MCF 10A (cell line): ENCODE measurements around the gene WNT8B. TPM values are rescaled to one million over a fixed set of nuclear protein-coding genes. Genes with fewer than 3 reads are reported as not detected.

Source experiments
- BruUV-seq: library from RNA; stranded (reverse); fragments of 400-500 nt; replicated peaks from 2 replicates; lab custom pipeline; 2021; lab: Mats Ljungman, UMichigan
- CTCF ChIA-PET: fragments of 300-600 bp; sonication (Branson Sonifier 250); formaldehyde crosslinking; extraction: SDS; loops from one replicate; lab custom pipeline; 2021; ENCODE audit warnings: antibody characterized with exemption, inconsistent platforms; lab: Yijun Ruan, JAX
- POLR2A ChIA-PET: fragments of 300-600, 350-650 bp; sonication (Branson Sonifier 250); formaldehyde crosslinking; extraction: SDS; loops from one replicate; lab custom pipeline; 2020; ENCODE audit warnings: antibody characterized with exemption, inconsistent platforms; lab: Yijun Ruan, JAX
- DNase-seq: peaks from one replicate; pipeline ENCODE4 v3.0.0-alpha.2; 2018; ENCODE audit not compliant: unreplicated experiment
- H3K27ac Mint-ChIP-seq: one replicate; pipeline ENCODE4 v1.8.0; 2022; ENCODE audit warnings: mild to moderate bottlenecking, low read depth, mixed read lengths; ENCODE audit not compliant: unreplicated experiment
- H3K27me3 Mint-ChIP-seq: one replicate; pipeline ENCODE4 v1.8.0; 2022; ENCODE audit warnings: mixed read lengths; ENCODE audit not compliant: insufficient read depth, unreplicated experiment
- H3K36me3 Mint-ChIP-seq: one replicate; pipeline ENCODE4 v1.8.0; 2022; ENCODE audit warnings: mild to moderate bottlenecking, moderate library complexity, mixed read lengths; ENCODE audit not compliant: insufficient read depth, unreplicated experiment
- H3K4me1 Mint-ChIP-seq: one replicate; pipeline ENCODE4 v1.8.0; 2022; ENCODE audit warnings: mixed read lengths; ENCODE audit not compliant: insufficient read depth, unreplicated experiment
- H3K4me3 Mint-ChIP-seq: one replicate; pipeline ENCODE4 v1.8.0; 2022; ENCODE audit warnings: mild to moderate bottlenecking, moderate library complexity, mixed read lengths; ENCODE audit not compliant: unreplicated experiment
- H3K9me3 Mint-ChIP-seq: one replicate; pipeline ENCODE4 v1.8.0; 2022; ENCODE audit warnings: mixed read lengths; ENCODE audit not compliant: unreplicated experiment
- CTCF ChIP-seq: fragments of 200-600 bp; IDR thresholded peaks from one replicate; pipeline ENCODE4 v1.8.0; 2022; ENCODE audit warnings: antibody characterized with exemption, mild to moderate bottlenecking; ENCODE audit not compliant: unreplicated experiment
- intact Hi-C: fragments of 100-400 bp; cut with micrococcal nuclease; formaldehyde crosslinking; loops from 2 replicates; pipeline ENCODE4 v1.14.1; 2022
- total RNA-seq: library from RNA; stranded (reverse); gene quantifications from 2 replicates; pipeline ENCODE4 v1.2.3, GENCODE V29; 2022

WNT8B gene
- total RNA-seq, 1 experiment from 2014 or later: not detected

GRCh38 chr10:100504096-100504495, 41.3 kb downstream of the WNT8B start:
- ChIA-PET POLR2A (no interaction called here), CTCF (interaction anchor here (0.7 kb wide), 1 partner anchor 8 kb away, joined by 4 read pairs; no protein-coding TSS in a partner anchor)
- Mint-ChIP-seq H3K27me3 (no peaks in the 10 kb centered on the region), H3K27ac (no peak overlapping the region), H3K4me1 (no peaks in the 10 kb centered on the region), H3K36me3 (peaks cover 33% of the 10 kb centered on the region), H3K9me3 (no peaks in the 10 kb centered on the region), H3K4me3 (no peak overlapping the region)
- no peak for DNase-seq
- no peak for TF ChIP-seq CTCF
- intact Hi-C loops: no loop called here
- no TSS peak for BruUV-seq

- Mint-ChIP-seq H3K9me3 (no peaks in the 10 kb centered on the region), H3K4me1 (no peaks in the 10 kb centered on the region), H3K27me3 (no peaks in the 10 kb centered on the region), H3K36me3 (peaks cover 32% of the 10 kb centered on the region), H3K27ac (no peak overlapping the region), H3K4me3 (no peak overlapping the region)
- TF ChIP-seq CTCF: no peak
- no TSS peak for BruUV-seq
- ChIA-PET POLR2A (no interaction called here), CTCF (interaction anchor here (0.7 kb wide), 1 partner anchor 162 kb away, joined by 3 read pairs; no protein-coding TSS in a partner anchor)
- intact Hi-C loops: no loop called here
- no peak for DNase-seq
Observed at GRCh38 chr10:100505164-100505563, 42.4 kb downstream of the WNT8B start.

- no peak overlapping the region for H3K4me3 Mint-ChIP-seq
- intact Hi-C loops: no loop called here
- POLR2A ChIA-PET: interaction anchor here (1.0 kb wide), 1 partner anchor 8 kb away, joined by 3 read pairs; no protein-coding TSS in a partner anchor
- peaks cover 15% of the 10 kb centered on the region for H3K36me3 Mint-ChIP-seq
- TF ChIP-seq CTCF: no peak
- H3K27ac Mint-ChIP-seq: no peak overlapping the region
- DNase-seq: no peak
- no TSS peak for BruUV-seq
- no peaks in the 10 kb centered on the region for H3K4me1 Mint-ChIP-seq
- no peaks in the 10 kb centered on the region for H3K9me3 Mint-ChIP-seq
- CTCF ChIA-PET: interaction anchor here (0.5 to 4.3 kb wide), 8 partner anchors 11 to 372 kb away, joined by 3 to 35 read pairs (median 4); partner anchors contain the start of gene HIF1AN
- H3K27me3 Mint-ChIP-seq: no peaks in the 10 kb centered on the region
Observed at GRCh38 chr10:100506596-100507356, 44.0 kb downstream of the WNT8B start.

GRCh38 chr10:100507357-100507732, 44.5 kb downstream of the WNT8B start:
- no peaks in the 10 kb centered on the region for H3K27me3 Mint-ChIP-seq
- ChIA-PET POLR2A (interaction anchor here (0.5 to 1.0 kb wide), 2 partner anchors 9 to 308 kb away, joined by 3 read pairs; no protein-coding TSS in a partner anchor), CTCF (interaction anchor here (0.6 to 4.3 kb wide), 11 partner anchors 11 to 365 kb away, joined by 3 to 35 read pairs (median 4); partner anchors contain the start of gene HIF1AN)
- DNase-seq: no peak
- no peaks in the 10 kb centered on the region for H3K9me3 Mint-ChIP-seq
- H3K27ac Mint-ChIP-seq: no peak overlapping the region
- no peak overlapping the region for H3K4me3 Mint-ChIP-seq
- no peaks in the 10 kb centered on the region for H3K4me1 Mint-ChIP-seq
- no peak for TF ChIP-seq CTCF
- H3K36me3 Mint-ChIP-seq: peaks cover 11% of the 10 kb centered on the region
- no TSS peak for BruUV-seq
- intact Hi-C loops: no loop called here
